Calu3 (cell line): Measurements from ENCODE around the gene CLCN7. TPM values are rescaled to one million over a fixed set of nuclear protein-coding genes. Genes with fewer than 3 reads are reported as not detected.
"Not testable (repeated sequence)": the region's sequence is repeated elsewhere in the genome, so short reads cannot be mapped to it uniquely, and the experiment has no call there.

Experiments
- BruUV-seq: library from RNA; stranded (reverse); fragments of 400-500 nt; replicated peaks from 2 replicates; lab custom pipeline; 2021; lab: Mats Ljungman, UMichigan
- CTCF ChIA-PET: fragments of 300-600 bp; sonication (Branson Sonifier 250); formaldehyde crosslinking; loops from one replicate; lab custom pipeline; 2022; ENCODE audit warnings: antibody characterized with exemption; lab: Charles Lee
- DNase-seq: peaks from one replicate; pipeline ENCODE4 v3.0.0; 2022
- H3K27ac Mint-ChIP-seq: one replicate; pipeline ENCODE4 v1.8.0; 2022; ENCODE audit warnings: mixed read lengths; ENCODE audit not compliant: unreplicated experiment
- H3K27me3 Mint-ChIP-seq: one replicate; pipeline ENCODE4 v1.8.0; 2022; ENCODE audit warnings: mixed read lengths; ENCODE audit not compliant: unreplicated experiment
- H3K36me3 Mint-ChIP-seq: one replicate; pipeline ENCODE4 v1.8.0; 2022; ENCODE audit warnings: mild to moderate bottlenecking, moderate library complexity, mixed read lengths; ENCODE audit not compliant: insufficient read depth, unreplicated experiment
- H3K4me1 Mint-ChIP-seq: one replicate; pipeline ENCODE4 v1.8.0; 2022; ENCODE audit warnings: mild to moderate bottlenecking, low read depth, mixed read lengths; ENCODE audit not compliant: unreplicated experiment
- H3K4me3 Mint-ChIP-seq: one replicate; pipeline ENCODE4 v1.8.0; 2022; ENCODE audit warnings: mild to moderate bottlenecking, low read depth, moderate library complexity, mixed read lengths; ENCODE audit not compliant: unreplicated experiment
- H3K9me3 Mint-ChIP-seq: one replicate; pipeline ENCODE4 v1.8.0; 2022; ENCODE audit warnings: low read depth, mixed read lengths; ENCODE audit not compliant: unreplicated experiment
- CTCF ChIP-seq: fragments of 200-600 bp; IDR thresholded peaks from one replicate; pipeline ENCODE4 v1.8.0; 2022; ENCODE audit warnings: antibody characterized with exemption; ENCODE audit not compliant: unreplicated experiment
- intact Hi-C: fragments of 100-400 bp; cut with micrococcal nuclease; formaldehyde crosslinking; loops from one replicate; pipeline ENCODE4 v1.10.0; 2022; ENCODE audit not compliant: unreplicated experiment
- total RNA-seq: library from RNA; stranded (reverse); gene quantifications from 2 replicates; pipeline ENCODE4 v1.2.3, GENCODE V29; 2022

CLCN7 gene
- total RNA-seq, 1 experiment from 2014 or later = 117 TPM

- no peak for DNase-seq
- no peaks in the 10 kb centered on the region for H3K4me1 Mint-ChIP-seq
- H3K27me3 Mint-ChIP-seq = peaks cover 47% of the 10 kb centered on the region
- no peaks in the 10 kb centered on the region for H3K36me3 Mint-ChIP-seq
- CTCF ChIA-PET = no interaction called here
- no TSS peak for BruUV-seq
- H3K27ac Mint-ChIP-seq = no peak overlapping the region
- intact Hi-C loops = no loop called here
- no peaks in the 10 kb centered on the region for H3K9me3 Mint-ChIP-seq
- H3K4me3 Mint-ChIP-seq = no peak overlapping the region
- TF ChIP-seq CTCF = no peak
These were observed 11.9 kb upstream of the CLCN7 start for GRCh38 chr16:1486551-1487390.

- Mint-ChIP-seq H3K4me1 (no peaks in the 10 kb centered on the region), H3K27ac (no peak overlapping the region), H3K27me3 (peaks cover 55% of the 10 kb centered on the region), H3K4me3 (no peak overlapping the region), H3K36me3 (no peaks in the 10 kb centered on the region), H3K9me3 (no peaks in the 10 kb centered on the region)
- no peak for TF ChIP-seq CTCF
- DNase-seq = no peak
- intact Hi-C loops = no loop called here
- CTCF ChIA-PET = no interaction called here
- no TSS peak for BruUV-seq
These were observed 11.1 kb upstream of the CLCN7 start for GRCh38 chr16:1485847-1486496.

- intact Hi-C loops = no loop called here
- H3K9me3 Mint-ChIP-seq = peaks cover 3% of the 10 kb centered on the region
- H3K4me1 Mint-ChIP-seq = no peaks in the 10 kb centered on the region
- H3K36me3 Mint-ChIP-seq = no peaks in the 10 kb centered on the region
- peak; percentile 26 for DNase-seq
- H3K4me3 Mint-ChIP-seq = no peak overlapping the region
- peaks cover 56% of the 10 kb centered on the region for H3K27me3 Mint-ChIP-seq
- CTCF ChIA-PET = no interaction called here
- no TSS peak for BruUV-seq
- TF ChIP-seq CTCF = no peak
- no peak overlapping the region for H3K27ac Mint-ChIP-seq
These were observed 7.3 kb upstream of the CLCN7 start for GRCh38 chr16:1481906-1482835.

- H3K4me1 Mint-ChIP-seq, CTCF ChIA-PET, H3K4me3 Mint-ChIP-seq, intact Hi-C loops, H3K9me3 Mint-ChIP-seq, BruUV-seq, DNase-seq, H3K27ac Mint-ChIP-seq: not testable (repeated sequence)
- H3K27me3 Mint-ChIP-seq = peaks cover 35% of the 10 kb centered on the region
- peaks cover 22% of the 10 kb centered on the region for H3K36me3 Mint-ChIP-seq
These were observed 4.1 kb upstream of the CLCN7 start for GRCh38 chr16:1478937-1479336.
